Mesodermal cell (in vitro differentiated cells): ENCODE data around the gene KRT15.

ENCODE experiments used
- H3K27ac ChIP-seq: 2 replicates; pipeline ENCODE4 v1.7.0; 2013; ENCODE audit warnings: mild to moderate bottlenecking, low read depth, low read length, moderate library complexity; ENCODE audit not compliant: severe bottlenecking
- H3K36me3 ChIP-seq: 2 replicates; pipeline ENCODE4 v1.7.1; 2013; ENCODE audit warnings: mild to moderate bottlenecking, low read length, moderate library complexity; ENCODE audit not compliant: control insufficient read depth, insufficient read depth
- H3K4me1 ChIP-seq: one replicate; pipeline ENCODE4 v1.7.1; 2013; ENCODE audit warnings: mild to moderate bottlenecking, low read length; ENCODE audit not compliant: insufficient read depth, control insufficient read depth, poor library complexity, severe bottlenecking
- H3K4me3 ChIP-seq: 2 replicates; pipeline ENCODE4 v1.7.0; 2013; ENCODE audit warnings: low read length, control low read depth, mild to moderate bottlenecking; ENCODE audit not compliant: insufficient read depth, poor library complexity, severe bottlenecking; ENCODE audit errors: extremely low read depth
- H3K9me3 ChIP-seq: 2 replicates; pipeline ENCODE4 v1.7.1; 2013; ENCODE audit warnings: mild to moderate bottlenecking, low read length, moderate library complexity; ENCODE audit not compliant: control insufficient read depth
- WGBS, 2 experiments: methylation state at CpG; one replicate each; pipeline ENCODE4 v1.1.5; 2013; ENCODE audit warnings: missing lambda C conversion rate in 2 of 2; ENCODE audit not compliant: insufficient coverage in 2 of 2; 5-methylcytosine and 5-hydroxymethylcytosine counted together

The KRT15 gene

GRCh38 chr17:41553176-41553575 lies 34.5 kb upstream of the KRT15 start:
- no peak overlapping the region for H3K4me3 ChIP-seq
- no peaks in the 10 kb centered on the region for H3K36me3 ChIP-seq
- 86 to 94% methylated on average over 4 of the region's 4 CpGs for WGBS, 2 experiments
- no peaks in the 10 kb centered on the region for H3K9me3 ChIP-seq
- no peak overlapping the region for H3K27ac ChIP-seq
- peaks cover 5% of the 10 kb centered on the region for H3K4me1 ChIP-seq

GRCh38 chr17:41552455-41552854 lies 33.8 kb upstream of the KRT15 start:
- Histone ChIP-seq H3K36me3 (no peaks in the 10 kb centered on the region), H3K27ac (no peak overlapping the region), H3K4me3 (no peak overlapping the region), H3K9me3 (no peaks in the 10 kb centered on the region), H3K4me1 (peaks cover 12% of the 10 kb centered on the region)
- 88 to 97% methylated on average over 5 of the region's 5 CpGs for WGBS, 2 experiments

DNA sequence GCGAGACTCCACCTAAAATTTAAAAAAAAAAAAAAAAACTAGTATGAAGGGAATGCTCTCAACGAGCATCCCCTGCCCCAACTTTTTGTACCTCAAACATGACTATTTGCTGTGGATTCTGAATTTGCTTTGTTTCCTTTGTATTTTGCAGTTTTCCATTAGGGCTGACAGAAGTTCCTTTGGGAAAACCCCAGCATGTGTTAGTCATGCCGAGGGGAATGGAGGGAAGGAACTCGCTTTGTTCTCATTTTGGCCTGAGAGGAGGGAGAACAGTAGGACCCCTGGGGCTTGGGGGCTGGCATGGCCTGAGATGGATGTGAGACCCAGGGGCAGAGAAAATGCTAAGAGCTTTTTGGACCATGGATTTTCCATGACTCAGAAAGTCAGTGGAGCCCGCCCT lies 32.7 kb upstream of the KRT15 start:
- 79 to 87% methylated on average over 3 of the region's 5 CpGs for WGBS, 2 experiments
- H3K36me3 ChIP-seq: no peaks in the 10 kb centered on the region
- H3K9me3 ChIP-seq: peaks cover 5% of the 10 kb centered on the region
- H3K4me3 ChIP-seq: no peak overlapping the region
- peaks cover 13% of the 10 kb centered on the region for H3K4me1 ChIP-seq
- no peak overlapping the region for H3K27ac ChIP-seq

DNA sequence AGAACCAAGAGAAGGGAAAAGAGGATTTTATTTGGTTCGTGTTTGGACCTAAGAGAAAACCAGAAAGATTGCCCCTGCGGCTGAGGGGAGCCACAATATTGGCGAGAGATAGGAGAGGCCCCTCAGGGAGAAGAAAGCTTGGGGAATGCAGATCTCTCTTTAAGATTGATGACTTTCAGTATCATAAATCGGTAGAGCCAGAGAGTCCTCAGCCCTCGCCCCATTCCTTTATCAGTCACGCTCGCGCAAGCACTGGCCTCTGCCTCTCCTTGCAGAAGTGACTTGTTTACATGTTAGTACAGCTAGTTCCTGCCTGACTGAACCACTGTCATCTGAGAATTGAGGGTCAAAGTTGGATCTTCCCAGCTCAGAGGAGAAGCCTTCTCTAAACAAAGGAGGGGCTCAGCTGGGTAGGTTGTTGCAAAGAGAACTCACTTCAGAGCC lies 30.9 kb upstream of the KRT15 start:
- Histone ChIP-seq H3K36me3 (no peaks in the 10 kb centered on the region), H3K9me3 (peaks cover 5% of the 10 kb centered on the region), H3K4me1 (peaks cover 17% of the 10 kb centered on the region), H3K27ac (peak overlapping the region; percentile 91), H3K4me3 (no peak overlapping the region)
- 76 to 80% methylated on average over 7 to 8 of the region's 8 CpGs for WGBS, 2 experiments

DNA sequence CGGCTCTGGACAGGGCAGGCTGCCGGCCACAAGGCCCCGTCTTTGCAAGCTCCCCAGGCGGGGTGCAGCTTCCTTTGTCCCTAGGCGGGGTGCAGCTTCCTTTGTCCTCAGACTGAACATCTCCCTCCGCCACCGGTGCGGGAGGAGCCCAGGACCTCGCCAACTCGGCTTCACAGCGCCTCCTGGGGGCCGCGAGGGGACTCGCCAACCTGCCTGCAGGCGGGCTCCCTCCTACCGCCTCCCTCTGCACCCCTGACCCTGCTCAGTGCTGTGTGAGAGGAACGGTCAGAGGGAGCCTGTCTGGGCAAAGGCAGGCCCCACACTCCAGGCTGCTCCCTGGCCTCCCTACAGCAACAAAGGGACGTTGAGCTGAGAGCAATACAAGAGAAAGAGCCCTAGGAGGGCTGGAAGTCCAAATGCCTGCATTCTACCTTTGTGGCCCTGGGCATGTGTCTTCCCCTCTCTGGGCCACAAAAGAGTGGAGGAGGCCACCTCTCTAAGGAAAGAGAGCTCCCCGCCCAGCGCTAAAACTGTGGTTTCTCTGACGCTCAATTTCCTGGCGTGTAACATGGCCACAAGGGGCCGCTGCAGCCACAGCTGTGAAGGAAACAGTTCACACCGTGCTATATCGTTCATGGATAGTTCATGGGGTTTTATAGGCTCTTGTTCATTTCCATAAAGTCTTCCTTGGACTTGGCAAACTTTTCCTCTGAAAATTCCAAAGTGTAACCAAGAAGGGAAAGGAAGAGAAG lies 30.3 kb upstream of the KRT15 start:
- Histone ChIP-seq H3K4me3 (no peak overlapping the region), H3K4me1 (peaks cover 23% of the 10 kb centered on the region), H3K36me3 (no peaks in the 10 kb centered on the region), H3K9me3 (peaks cover 5% of the 10 kb centered on the region), H3K27ac (peak overlapping the region; percentile 91)
- 1 to 4% methylated on average over 14 to 18 of the region's 25 CpGs for WGBS, 2 experiments

DNA sequence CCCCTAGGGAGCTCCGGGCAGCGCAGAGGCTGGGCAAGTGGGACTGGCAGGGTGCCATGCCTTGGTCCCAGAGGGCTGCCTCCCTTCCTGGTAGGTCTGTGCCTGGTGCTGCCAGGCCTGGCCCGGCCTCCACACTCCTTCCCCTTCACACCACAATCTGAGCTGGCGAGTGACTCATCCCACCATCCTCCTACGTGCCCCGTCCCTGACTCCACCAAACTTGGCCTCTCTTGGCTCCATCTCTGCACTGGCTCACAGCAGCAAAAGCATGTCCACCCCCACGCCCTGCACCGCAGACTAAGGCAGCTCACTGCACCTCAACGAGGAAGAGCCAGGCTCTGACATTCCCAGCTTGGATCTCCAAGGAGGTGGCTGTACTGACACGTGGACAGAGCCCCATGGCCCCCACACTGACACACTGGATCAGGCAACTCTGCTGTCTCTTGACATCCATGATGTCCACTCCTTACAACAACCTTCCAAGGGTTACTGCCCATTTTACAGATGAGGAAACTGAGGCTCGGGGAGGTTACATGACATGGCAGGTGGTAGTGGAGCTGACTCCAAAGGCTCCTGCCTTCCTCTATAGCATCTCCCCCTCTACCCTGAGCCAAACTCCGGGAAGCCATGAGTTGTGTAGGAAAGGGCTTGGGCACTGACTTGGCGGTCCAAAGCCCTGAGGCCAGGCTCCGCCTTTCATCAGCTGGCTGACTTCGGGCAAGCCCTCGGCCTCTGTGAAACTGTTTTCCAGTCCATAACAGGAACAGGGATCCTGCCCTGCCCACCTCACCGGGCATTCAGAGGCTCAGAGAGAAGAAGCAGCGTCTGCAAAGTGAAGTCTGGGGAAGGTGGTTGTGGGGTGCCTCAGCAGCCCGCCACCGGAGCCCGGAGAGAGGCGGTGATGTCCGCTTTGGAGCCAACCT lies 29.5 kb upstream of the KRT15 start:
- Histone ChIP-seq H3K4me1 (peaks cover 23% of the 10 kb centered on the region), H3K36me3 (no peaks in the 10 kb centered on the region), H3K27ac (peak overlapping the region; percentile 91), H3K4me3 (no peak overlapping the region), H3K9me3 (peaks cover 5% of the 10 kb centered on the region)
- 67 to 68% methylated on average over 17 to 18 of the region's 23 CpGs for WGBS, 2 experiments

GRCh38 chr17:41547378-41547841 lies 28.7 kb upstream of the KRT15 start:
- Histone ChIP-seq H3K27ac (peak overlapping the region; percentile 80), H3K36me3 (no peaks in the 10 kb centered on the region), H3K4me3 (no peak overlapping the region), H3K4me1 (peaks cover 23% of the 10 kb centered on the region), H3K9me3 (peaks cover 5% of the 10 kb centered on the region)
- 74 to 81% methylated on average over 7 to 9 of the region's 9 CpGs for WGBS, 2 experiments

- H3K9me3 ChIP-seq: peaks cover 5% of the 10 kb centered on the region
- no peak overlapping the region for H3K4me3 ChIP-seq
- H3K27ac ChIP-seq: no peak overlapping the region
- 96 to 100% methylated on average over 2 to 3 of the region's 3 CpGs for whole genome bisulfite sequencing, 2 experiments
- H3K4me1 ChIP-seq: peaks cover 23% of the 10 kb centered on the region
- H3K36me3 ChIP-seq: no peaks in the 10 kb centered on the region
Observed at GRCh38 chr17:41546819-41547218, 28.1 kb upstream of the KRT15 start.

- Histone ChIP-seq H3K36me3 (no peaks in the 10 kb centered on the region), H3K9me3 (peaks cover 5% of the 10 kb centered on the region), H3K4me3 (no peak overlapping the region), H3K4me1 (peaks cover 28% of the 10 kb centered on the region), H3K27ac (no peak overlapping the region)
- 79 to 80% methylated on average over 7 to 13 of the region's 13 CpGs for WGBS, 2 experiments
Observed at GRCh38 chr17:41545829-41546410, 27.2 kb upstream of the KRT15 start.

- H3K4me3 ChIP-seq: no peak overlapping the region
- H3K4me1 ChIP-seq: peaks cover 36% of the 10 kb centered on the region
- H3K9me3 ChIP-seq: peaks cover 5% of the 10 kb centered on the region
- WGBS, 2 experiments: 100% methylated on average over 1 of the region's 5 CpGs
- no peaks in the 10 kb centered on the region for H3K36me3 ChIP-seq
- H3K27ac ChIP-seq: peak overlapping the region; percentile 45
Observed at GRCh38 chr17:41544935-41545334, 26.2 kb upstream of the KRT15 start.
